HFFc6 (cell line): ENCODE data around the gene ZNF219. TPM values are rescaled to one million over a fixed set of nuclear protein-coding genes. Genes with fewer than 3 reads are reported as not detected.

Experiments
- DNase-seq: peaks from one replicate; pipeline ENCODE4 v3.0.0-alpha.2; 2018
- H3K27ac Mint-ChIP-seq: 2 replicates; pipeline ENCODE4 v1.8.0; 2020; ENCODE audit warnings: mild to moderate bottlenecking, mixed read lengths
- H3K27me3 Mint-ChIP-seq: 2 replicates; pipeline ENCODE4 v1.8.0; 2021; ENCODE audit warnings: mild to moderate bottlenecking, moderate library complexity, mixed read lengths; ENCODE audit not compliant: insufficient read depth
- H3K36me3 Mint-ChIP-seq: 2 replicates; pipeline ENCODE4 v1.8.0; 2021; ENCODE audit warnings: low read depth, mixed read lengths
- H3K4me1 Mint-ChIP-seq: 2 replicates; pipeline ENCODE4 v1.8.0; 2020; ENCODE audit warnings: low read depth, mixed read lengths
- H3K4me3 Mint-ChIP-seq: 2 replicates; pipeline ENCODE4 v1.8.0; 2020; ENCODE audit warnings: mild to moderate bottlenecking, moderate library complexity, mixed read lengths
- H3K9me3 Mint-ChIP-seq: 2 replicates; pipeline ENCODE4 v1.8.0; 2020; ENCODE audit warnings: mild to moderate bottlenecking, mixed read lengths
- total RNA-seq, 6 experiments: library from RNA; stranded (reverse); fragmentation: NEBNext Ultra II Directional; extraction: Animal tissue kit (Norgen Biotek cat#: 25700); gene quantifications; 2 replicates in 1 of 6; 3 replicates in 5 of 6; pipeline ENCODE4 v1.2.3, GENCODE V29; 2021
- TF ChIP-seq, protein P1 (sequence below): fragments of 200-600 bp; sonication (generic); IDR thresholded peaks from 2 replicates; pipeline ENCODE4 v1.5.0; 2021; ENCODE audit warnings: antibody characterized with exemption, mild to moderate bottlenecking

Gene ZNF219
- total RNA-seq, 6 experiments from 2014 or later = 5.3 to 11.2 (median 6.6) TPM

- Mint-ChIP-seq H3K36me3 (no peaks in the 10 kb centered on the region), H3K4me3 (no peak overlapping the region), H3K4me1 (peaks cover 23% of the 10 kb centered on the region), H3K27me3 (peaks cover 5% of the 10 kb centered on the region; the same call in 1 of the 2 replicates), H3K27ac (no peak overlapping the region), H3K9me3 (no peaks in the 10 kb centered on the region)
- no peak for DNase-seq
- TF ChIP-seq, protein P1, sequence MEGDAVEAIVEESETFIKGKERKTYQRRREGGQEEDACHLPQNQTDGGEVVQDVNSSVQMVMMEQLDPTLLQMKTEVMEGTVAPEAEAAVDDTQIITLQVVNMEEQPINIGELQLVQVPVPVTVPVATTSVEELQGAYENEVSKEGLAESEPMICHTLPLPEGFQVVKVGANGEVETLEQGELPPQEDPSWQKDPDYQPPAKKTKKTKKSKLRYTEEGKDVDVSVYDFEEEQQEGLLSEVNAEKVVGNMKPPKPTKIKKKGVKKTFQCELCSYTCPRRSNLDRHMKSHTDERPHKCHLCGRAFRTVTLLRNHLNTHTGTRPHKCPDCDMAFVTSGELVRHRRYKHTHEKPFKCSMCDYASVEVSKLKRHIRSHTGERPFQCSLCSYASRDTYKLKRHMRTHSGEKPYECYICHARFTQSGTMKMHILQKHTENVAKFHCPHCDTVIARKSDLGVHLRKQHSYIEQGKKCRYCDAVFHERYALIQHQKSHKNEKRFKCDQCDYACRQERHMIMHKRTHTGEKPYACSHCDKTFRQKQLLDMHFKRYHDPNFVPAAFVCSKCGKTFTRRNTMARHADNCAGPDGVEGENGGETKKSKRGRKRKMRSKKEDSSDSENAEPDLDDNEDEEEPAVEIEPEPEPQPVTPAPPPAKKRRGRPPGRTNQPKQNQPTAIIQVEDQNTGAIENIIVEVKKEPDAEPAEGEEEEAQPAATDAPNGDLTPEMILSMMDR = no peak
Measured at GRCh38 chr14:21055432-21056117, 42.9 kb downstream of the ZNF219 start.

GRCh38 chr14:21054768-21055145 lies 43.7 kb downstream of the ZNF219 start:
- H3K4me1 Mint-ChIP-seq = peaks cover 19% of the 10 kb centered on the region
- H3K27ac Mint-ChIP-seq = no peak overlapping the region
- H3K9me3 Mint-ChIP-seq = no peaks in the 10 kb centered on the region
- no peak overlapping the region for H3K4me3 Mint-ChIP-seq
- DNase-seq = no peak
- TF ChIP-seq, protein P1 = no peak
- no peaks in the 10 kb centered on the region for H3K36me3 Mint-ChIP-seq
- peaks cover 5% of the 10 kb centered on the region; the same call in 1 of the 2 replicates for H3K27me3 Mint-ChIP-seq

- no peaks in the 10 kb centered on the region for H3K9me3 Mint-ChIP-seq
- peaks cover 22% of the 10 kb centered on the region for H3K4me1 Mint-ChIP-seq
- DNase-seq = no peak
- H3K27ac Mint-ChIP-seq = no peak overlapping the region
- H3K4me3 Mint-ChIP-seq = no peak overlapping the region
- H3K36me3 Mint-ChIP-seq = no peaks in the 10 kb centered on the region
- peaks cover 5% of the 10 kb centered on the region; the same call in 1 of the 2 replicates for H3K27me3 Mint-ChIP-seq
- TF ChIP-seq, protein P1 = no peak
Measured at GRCh38 chr14:21054123-21054767, 44.2 kb downstream of the ZNF219 start.

GRCh38 chr14:21053184-21054122 lies 45.0 kb downstream of the ZNF219 start:
- no peak for DNase-seq
- Mint-ChIP-seq H3K27me3 (peaks cover 5% of the 10 kb centered on the region; the same call in 1 of the 2 replicates), H3K9me3 (no peaks in the 10 kb centered on the region), H3K4me1 (peaks cover 27% of the 10 kb centered on the region), H3K27ac (no peak overlapping the region), H3K36me3 (no peaks in the 10 kb centered on the region), H3K4me3 (no peak overlapping the region)
- TF ChIP-seq, protein P1 = no peak

DNA sequence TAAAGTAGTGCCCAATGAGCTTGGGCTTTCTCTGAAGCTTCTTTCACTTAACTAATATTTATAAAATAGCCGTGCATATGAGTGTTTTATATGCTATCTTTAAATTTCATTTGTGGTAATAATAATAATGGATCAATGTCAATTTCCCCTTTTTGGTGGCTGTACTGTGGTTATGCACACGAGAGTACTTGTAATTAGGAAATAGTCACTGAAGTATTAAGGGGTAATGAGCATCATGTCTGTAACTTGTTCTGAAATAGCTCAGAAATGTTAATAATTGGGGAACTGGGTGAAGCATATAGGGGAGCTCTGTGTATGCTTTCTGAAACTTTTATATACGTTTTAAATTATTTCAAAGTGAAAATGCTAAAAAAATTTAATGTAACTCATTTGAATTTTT lies 47.9 kb downstream of the ZNF219 start:
- Mint-ChIP-seq H3K9me3 (no peaks in the 10 kb centered on the region), H3K36me3 (no peaks in the 10 kb centered on the region), H3K27ac (no peak overlapping the region), H3K27me3 (peaks cover 5% of the 10 kb centered on the region; the same call in 1 of the 2 replicates), H3K4me1 (peaks cover 30% of the 10 kb centered on the region), H3K4me3 (no peak overlapping the region)
- TF ChIP-seq, protein P1 = no peak
- no peak for DNase-seq
